Activated T-helper 1 cell treated with anti-CD3 and anti-CD28 coated beads, Interleukin-12 subunit alpha, Interleukin-12 subunit beta, Interleukin-2, Interleukin-4 antibody, amounts not matched to agents 30 ng/mL and 10 ng/mL and 1 ng/mL, durations not matched to agents 14 hours and 24 hours and 36 hours (primary cell): ENCODE measurements around the gene SH3BGRL. TPM values are rescaled to one million over a fixed set of nuclear protein-coding genes. Genes with fewer than 3 reads are reported as not detected.
"Not testable (repeated sequence)": the region's sequence is repeated elsewhere in the genome, so short reads cannot be mapped to it uniquely, and the experiment has no call there.

Experiments
- DNase-seq: peaks from one replicate; pipeline ENCODE4 v3.0.0; 2021; ENCODE audit warnings: low spot score
- H3K27ac Mint-ChIP-seq: one replicate; pipeline ENCODE4 v1.8.0; 2021; ENCODE audit warnings: mild to moderate bottlenecking, mixed read lengths
- H3K27me3 Mint-ChIP-seq: one replicate; pipeline ENCODE4 v1.8.0; 2022; ENCODE audit warnings: mild to moderate bottlenecking, moderate library complexity, mixed read lengths; ENCODE audit not compliant: insufficient read depth
- H3K36me3 Mint-ChIP-seq: one replicate; pipeline ENCODE4 v1.8.0; 2021; ENCODE audit warnings: low read depth, mixed read lengths
- H3K4me1 Mint-ChIP-seq: one replicate; pipeline ENCODE4 v1.8.0; 2021; ENCODE audit warnings: low read depth, mixed read lengths
- H3K4me3 Mint-ChIP-seq: one replicate; pipeline ENCODE4 v1.8.0; 2021; ENCODE audit warnings: mild to moderate bottlenecking, moderate library complexity, mixed read lengths
- H3K9me3 Mint-ChIP-seq: one replicate; pipeline ENCODE4 v1.8.0; 2021; ENCODE audit warnings: mixed read lengths
- intact Hi-C: fragments of 100-400 bp; cut with micrococcal nuclease; formaldehyde crosslinking; loops from one replicate; pipeline ENCODE4 v1.15.1; 2024
- total RNA-seq: library from RNA; stranded (reverse); gene quantifications from 2 replicates; pipeline ENCODE4 v1.2.3, GENCODE V29; 2022

Gene SH3BGRL
- total RNA-seq, 1 donor from 2014 or later: 37.6 TPM

GRCh38 chrX:81337805-81338204 is 135.9 kb downstream of the SH3BGRL start:
- H3K27ac Mint-ChIP-seq: no peak overlapping the region
- intact Hi-C loops: no loop called here

GRCh38 chrX:81338924-81339323 is 137.0 kb downstream of the SH3BGRL start:
- DNase-seq: no peak
- intact Hi-C loops: no loop called here
- H3K36me3 Mint-ChIP-seq: peaks cover 8% of the 10 kb centered on the region
- H3K4me3 Mint-ChIP-seq: no peak overlapping the region
- H3K9me3 Mint-ChIP-seq: no peaks in the 10 kb centered on the region
- H3K4me1 Mint-ChIP-seq: peaks cover 7% of the 10 kb centered on the region
- H3K27me3 Mint-ChIP-seq: no peaks in the 10 kb centered on the region
- H3K27ac Mint-ChIP-seq: no peak overlapping the region

More at GRCh38 chrX:81337805-81338204, 135.9 kb downstream of the SH3BGRL start:
- Mint-ChIP-seq H3K27me3 (no peaks in the 10 kb centered on the region), H3K36me3 (peaks cover 8% of the 10 kb centered on the region), H3K9me3 (no peaks in the 10 kb centered on the region), H3K4me3 (no peak overlapping the region), H3K4me1 (peaks cover 7% of the 10 kb centered on the region)
- no peak for DNase-seq

- H3K36me3 Mint-ChIP-seq, H3K4me3 Mint-ChIP-seq, H3K9me3 Mint-ChIP-seq, H3K27ac Mint-ChIP-seq, H3K27me3 Mint-ChIP-seq, H3K4me1 Mint-ChIP-seq, DNase-seq, intact Hi-C loops: not testable (repeated sequence)
Observed at GRCh38 chrX:81345296-81345695, 143.4 kb downstream of the SH3BGRL start.

Other genes with a start within 250 kb of the SH3BGRL start
- gene HMGN5, start 189 bp upstream of the SH3BGRL start, total RNA-seq: 0.73 and 1.3 TPM in 2 replicates